PC-9 (cell line): ENCODE measurements around the gene PRDM16. TPM values are rescaled to one million over a fixed set of nuclear protein-coding genes. Genes with fewer than 3 reads are reported as not detected.

ENCODE experiments used
- BruUV-seq: library from RNA; stranded (reverse); fragments of 400-500 nt; replicated peaks from 2 replicates; lab custom pipeline; 2021; lab: Mats Ljungman, UMichigan
- CTCF ChIA-PET: fragments of 300-600 bp; sonication (Branson Sonifier 250); formaldehyde crosslinking; loops from one replicate; lab custom pipeline; 2022; ENCODE audit warnings: antibody characterized with exemption; lab: Charles Lee
- POLR2A ChIA-PET: fragments of 300-600 bp; sonication (Branson Sonifier 250); formaldehyde crosslinking; loops from one replicate; lab custom pipeline; 2022; ENCODE audit warnings: antibody characterized with exemption; ENCODE audit not compliant: unreplicated experiment; lab: Charles Lee
- DNase-seq, 2 experiments: peaks; one replicate each; pipeline versions ENCODE4 v3.0.0 to v3.0.0-alpha.2; 2015 to 2022; ENCODE audit warnings: mixed read lengths in 1 of 2
- H2AFZ ChIP-seq: fragments of 200-600 bp; sonication (generic); 2 replicates; pipeline ENCODE4 v1.8.1; 2017; ENCODE audit warnings: antibody characterized with exemption
- H3F3A ChIP-seq: fragments of 200-600 bp; sonication (generic); 2 replicates; pipeline ENCODE4 v1.8.1; 2017; ENCODE audit warnings: antibody characterized with exemption, mild to moderate bottlenecking, low read depth; ENCODE audit not compliant: insufficient read depth
- H3K27ac ChIP-seq: fragments of 200-600 bp; sonication (generic); 2 replicates; pipeline ENCODE4 v1.6.1; 2016; ENCODE audit warnings: mixed run types
- H3K27me3 ChIP-seq: fragments of 200-600 bp; sonication (generic); 2 replicates; pipeline ENCODE4 v1.6.1; 2016; ENCODE audit warnings: low read depth, mixed run types; ENCODE audit not compliant: insufficient read depth
- H3K36me3 ChIP-seq: fragments of 200-600 bp; sonication (generic); 2 replicates; pipeline ENCODE4 v1.6.1; 2016; ENCODE audit warnings: low read depth, mixed run types
- H3K4me1 ChIP-seq: fragments of 200-600 bp; sonication (generic); replicated peaks from 2 replicates; pipeline ENCODE4 v1.6.1; 2016; ENCODE audit warnings: mixed run types; ENCODE audit not compliant: insufficient read depth
- H3K4me2 ChIP-seq: fragments of 200-600 bp; sonication (generic); 2 replicates; pipeline ENCODE4 v1.6.1; 2017; ENCODE audit warnings: mixed run types
- H3K4me3 ChIP-seq: fragments of 200-600 bp; sonication (generic); 2 replicates; pipeline ENCODE4 v1.6.1; 2016; ENCODE audit warnings: mixed run types
- H3K79me2 ChIP-seq: fragments of 200-600 bp; sonication (generic); 2 replicates; pipeline ENCODE4 v1.6.1; 2017; ENCODE audit warnings: low read depth, mixed run types
- H3K9me2 ChIP-seq: fragments of 200-600 bp; sonication (generic); 2 replicates; pipeline ENCODE4 v1.8.1; 2017; ENCODE audit warnings: mild to moderate bottlenecking; ENCODE audit not compliant: insufficient read depth
- H3K9me3 ChIP-seq: fragments of 200-600 bp; sonication (generic); 2 replicates; pipeline ENCODE4 v1.8.1; 2016; ENCODE audit warnings: low read depth; ENCODE audit not compliant: insufficient read depth
- H4K20me1 ChIP-seq: fragments of 200-600 bp; sonication (generic); 2 replicates; pipeline ENCODE4 v1.8.1; 2017; ENCODE audit not compliant: insufficient read depth
- EZH2 ChIP-seq: fragments of 200-600 bp; sonication (generic); IDR thresholded peaks from 2 replicates; pipeline ENCODE4 v1.8.0; 2017; ENCODE audit warnings: antibody characterized with exemption, low read depth
- intact Hi-C: fragments of 100-400 bp; cut with micrococcal nuclease; formaldehyde crosslinking; loops from one replicate; pipeline ENCODE4 v1.10.0; 2022; ENCODE audit not compliant: unreplicated experiment
- total RNA-seq: library from RNA; stranded (reverse); gene quantifications from 2 replicates; pipeline ENCODE4 v1.2.3, GENCODE V29; 2021
- TF ChIP-seq, protein P1 (sequence below): fragments of 200-600 bp; sonication (generic); conservative IDR thresholded peaks from 2 replicates; pipeline ENCODE4 v1.6.1; 2017; ENCODE audit warnings: mixed run types, antibody characterized with exemption, mild to moderate bottlenecking, moderate library complexity

Gene PRDM16
- total RNA-seq, 1 experiment from 2014 or later = not detected

DNA sequence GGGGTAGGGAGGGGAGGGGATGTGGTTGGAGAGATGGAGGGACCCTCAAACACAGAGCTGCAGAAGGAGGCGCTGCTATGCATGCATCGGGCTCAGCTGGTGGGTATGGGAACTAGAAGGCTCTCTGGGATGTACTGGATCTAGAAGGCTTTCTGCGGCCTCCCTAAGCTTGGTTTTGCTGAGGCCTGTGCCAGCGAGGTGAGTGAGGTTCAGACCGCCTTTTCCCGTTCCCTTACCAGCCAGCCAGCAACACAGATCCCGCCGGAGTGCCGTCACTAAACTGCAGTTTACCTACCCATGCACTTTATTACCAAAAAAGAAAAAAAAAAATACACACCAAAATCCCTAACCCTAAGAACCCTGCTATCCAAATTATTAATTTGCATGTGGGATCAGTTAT is 180.2 kb downstream of the PRDM16 start:
- no peak overlapping the region for H3K4me3 ChIP-seq
- BruUV-seq = no TSS peak
- no peaks in the 10 kb centered on the region for H3K4me1 ChIP-seq
- no peaks in the 10 kb centered on the region for H4K20me1 ChIP-seq
- no peaks in the 10 kb centered on the region for H3K79me2 ChIP-seq
- no peaks in the 10 kb centered on the region for H3F3A ChIP-seq
- DNase-seq = no peak
- H3K4me2 ChIP-seq = no peak overlapping the region
- H3K27ac ChIP-seq = no peak overlapping the region
- POLR2A ChIA-PET = no interaction called here
- no peak for TF ChIP-seq EZH2
- TF ChIP-seq, protein P1, sequence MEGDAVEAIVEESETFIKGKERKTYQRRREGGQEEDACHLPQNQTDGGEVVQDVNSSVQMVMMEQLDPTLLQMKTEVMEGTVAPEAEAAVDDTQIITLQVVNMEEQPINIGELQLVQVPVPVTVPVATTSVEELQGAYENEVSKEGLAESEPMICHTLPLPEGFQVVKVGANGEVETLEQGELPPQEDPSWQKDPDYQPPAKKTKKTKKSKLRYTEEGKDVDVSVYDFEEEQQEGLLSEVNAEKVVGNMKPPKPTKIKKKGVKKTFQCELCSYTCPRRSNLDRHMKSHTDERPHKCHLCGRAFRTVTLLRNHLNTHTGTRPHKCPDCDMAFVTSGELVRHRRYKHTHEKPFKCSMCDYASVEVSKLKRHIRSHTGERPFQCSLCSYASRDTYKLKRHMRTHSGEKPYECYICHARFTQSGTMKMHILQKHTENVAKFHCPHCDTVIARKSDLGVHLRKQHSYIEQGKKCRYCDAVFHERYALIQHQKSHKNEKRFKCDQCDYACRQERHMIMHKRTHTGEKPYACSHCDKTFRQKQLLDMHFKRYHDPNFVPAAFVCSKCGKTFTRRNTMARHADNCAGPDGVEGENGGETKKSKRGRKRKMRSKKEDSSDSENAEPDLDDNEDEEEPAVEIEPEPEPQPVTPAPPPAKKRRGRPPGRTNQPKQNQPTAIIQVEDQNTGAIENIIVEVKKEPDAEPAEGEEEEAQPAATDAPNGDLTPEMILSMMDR = no peak
- CTCF ChIA-PET = no interaction called here
- H2AFZ ChIP-seq = no peak overlapping the region
- intact Hi-C loops = no loop called here
- H3K36me3 ChIP-seq = no peaks in the 10 kb centered on the region
- H3K9me2 ChIP-seq = no peaks in the 10 kb centered on the region
- no peaks in the 10 kb centered on the region for H3K9me3 ChIP-seq
- peaks cover 85% of the 10 kb centered on the region for H3K27me3 ChIP-seq

DNA sequence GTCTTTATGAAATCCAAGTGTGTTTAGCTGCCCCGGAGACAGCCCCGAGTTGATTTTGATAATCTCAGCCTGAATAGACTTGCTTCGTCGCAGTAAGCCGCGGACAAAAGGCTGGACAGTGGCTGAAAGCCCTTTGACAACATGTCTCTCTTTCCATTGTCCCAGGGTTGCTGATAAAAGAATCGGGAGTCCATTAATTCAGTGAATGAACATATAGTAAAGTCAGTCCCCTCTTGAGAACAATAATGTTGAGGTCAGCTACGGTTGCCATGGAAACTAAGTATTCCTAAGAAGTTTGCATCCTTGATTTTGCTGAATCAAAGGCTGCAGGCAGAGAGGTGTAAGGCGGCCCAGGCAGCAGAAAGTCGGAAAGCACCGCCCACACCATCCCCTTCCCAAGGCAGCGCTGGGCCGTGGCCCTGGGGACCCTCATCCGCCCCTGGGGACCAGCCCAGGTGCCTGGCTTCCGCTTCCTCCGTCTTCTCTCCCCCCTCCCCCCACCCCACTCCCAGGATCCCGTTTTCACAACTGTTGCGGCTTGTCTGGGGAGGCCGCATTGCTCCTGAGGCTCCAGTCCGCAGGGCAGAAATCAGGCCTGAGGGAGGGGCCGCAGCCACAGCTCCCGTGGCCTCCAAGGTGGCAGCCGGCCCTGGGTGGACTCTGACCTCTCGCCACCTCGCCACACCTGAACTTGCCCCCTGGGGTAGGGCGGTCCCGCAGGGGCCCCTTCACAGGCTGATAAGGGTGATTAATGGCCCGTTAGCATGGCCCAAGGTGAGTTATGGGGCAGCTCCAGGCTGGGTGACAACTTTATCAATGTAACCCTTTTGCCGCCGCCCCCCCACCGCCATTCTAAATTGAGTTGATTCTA is 180.9 kb downstream of the PRDM16 start:
- CTCF ChIA-PET = no interaction called here
- no peaks in the 10 kb centered on the region for H3F3A ChIP-seq
- no peak overlapping the region for H2AFZ ChIP-seq
- H3K4me3 ChIP-seq = no peak overlapping the region
- H3K36me3 ChIP-seq = no peaks in the 10 kb centered on the region
- intact Hi-C loops = no loop called here
- no peaks in the 10 kb centered on the region for H3K4me1 ChIP-seq
- TF ChIP-seq, protein P1 = no peak
- no peak for TF ChIP-seq EZH2
- peaks cover 78% of the 10 kb centered on the region for H3K27me3 ChIP-seq
- no peak overlapping the region for H3K4me2 ChIP-seq
- no peak overlapping the region for H3K27ac ChIP-seq
- H4K20me1 ChIP-seq = no peaks in the 10 kb centered on the region
- BruUV-seq = no TSS peak
- H3K9me2 ChIP-seq = no peaks in the 10 kb centered on the region
- POLR2A ChIA-PET = no interaction called here
- DNase-seq = no peak
- no peaks in the 10 kb centered on the region for H3K79me2 ChIP-seq
- H3K9me3 ChIP-seq = no peaks in the 10 kb centered on the region

DNA sequence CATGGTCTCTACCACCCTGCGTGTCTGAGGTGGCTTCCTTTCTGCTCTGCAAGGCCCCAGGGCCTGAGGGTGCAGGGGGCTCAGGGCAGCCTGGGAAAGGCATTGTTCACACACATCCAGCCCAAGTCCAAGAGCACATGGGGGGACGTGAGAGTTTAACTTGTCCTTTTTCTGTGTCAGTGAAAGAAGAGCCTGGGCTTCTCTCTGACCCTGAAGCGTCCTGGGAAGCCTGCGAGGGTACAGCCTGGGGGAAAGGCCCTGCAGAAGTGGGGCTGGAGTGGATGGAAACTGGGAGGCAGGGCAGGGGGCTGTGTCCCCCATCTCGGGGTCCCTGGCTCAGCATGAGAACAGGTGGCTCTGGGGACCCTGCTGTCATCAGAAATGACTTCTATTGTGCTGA is 181.6 kb downstream of the PRDM16 start:
- Histone ChIP-seq H3K27me3 (peaks cover 76% of the 10 kb centered on the region), H3K4me2 (no peak overlapping the region), H3K9me2 (no peaks in the 10 kb centered on the region), H3K79me2 (no peaks in the 10 kb centered on the region), H2AFZ (no peak overlapping the region), H3K4me1 (no peaks in the 10 kb centered on the region), H4K20me1 (no peaks in the 10 kb centered on the region), H3K27ac (no peak overlapping the region), H3K4me3 (no peak overlapping the region), H3F3A (no peaks in the 10 kb centered on the region), H3K36me3 (no peaks in the 10 kb centered on the region), H3K9me3 (no peaks in the 10 kb centered on the region)
- TF ChIP-seq, protein P1 = no peak
- intact Hi-C loops = no loop called here
- CTCF ChIA-PET = no interaction called here
- BruUV-seq = no TSS peak
- no peak for DNase-seq
- POLR2A ChIA-PET = no interaction called here
